Bronchial epithelial cell (primary cell): ENCODE data around the gene CH25H. TPM values are rescaled to one million over a fixed set of nuclear protein-coding genes. Genes with fewer than 3 reads are reported as not detected.

Experiments
- total RNA-seq: library from RNA; depleted of rRNA; stranded (reverse); fragments of >200 nt; gene quantifications from 2 replicates; pipeline ENCODE4 v1.2.1, GENCODE V29; 2014

Gene CH25H
- total RNA-seq, 1 donor from 2014 or later: not detected

Other genes with a start within 250 kb of the CH25H start
- 19.6 and 36.1 TPM in 2 replicates for gene FAS, start 216.5 kb downstream of the CH25H start, total RNA-seq
- 13.6 and 20.8 TPM in 2 replicates for gene LIPA, start 44.5 kb upstream of the CH25H start, total RNA-seq
- gene IFIT2, start 94.7 kb upstream of the CH25H start, total RNA-seq: 0.13 and 0.26 TPM in 2 replicates
- gene IFIT3, start 120.7 kb upstream of the CH25H start, total RNA-seq: 0.13 and 0.26 TPM in 2 replicates
- gene IFIT1B, start 170.7 kb upstream of the CH25H start, total RNA-seq: not detected in 2 replicates
- 0.26 TPM in 2 replicates for gene IFIT1, start 185.3 kb upstream of the CH25H start, total RNA-seq
- 3.1 and 5.3 TPM in 2 replicates for gene IFIT5, start 207.3 kb upstream of the CH25H start, total RNA-seq